Parathyroid adenoma (tissue), 2 donors: Measurements from ENCODE around the gene TMEM38A.

Experiments
- H2AFZ ChIP-seq: fragments of 300-600 bp; sonication (generic); one replicate; pipeline ENCODE4 v1.7.0; 2017; ENCODE audit warnings: antibody characterized with exemption, mild to moderate bottlenecking
- H3K27ac ChIP-seq: fragments of 300-600 bp; sonication (generic); one replicate; pipeline ENCODE4 v1.7.0; 2017
- H3K27me3 ChIP-seq: fragments of 300-600 bp; sonication (generic); one replicate; pipeline ENCODE4 v1.7.0; 2017; ENCODE audit warnings: low read length; ENCODE audit not compliant: control insufficient read depth, insufficient read depth
- H3K36me3 ChIP-seq: fragments of 300-600 bp; sonication (generic); one replicate; pipeline ENCODE4 v1.7.0; 2017; ENCODE audit warnings: low read length; ENCODE audit not compliant: control insufficient read depth, insufficient read depth
- H3K4me1 ChIP-seq: fragments of 300-600 bp; sonication (generic); one replicate; pipeline ENCODE4 v1.7.0; 2017; ENCODE audit warnings: control low read depth
- H3K4me2 ChIP-seq: fragments of 300-600 bp; sonication (generic); one replicate; pipeline ENCODE4 v1.7.0; 2017; ENCODE audit warnings: low read length
- H3K4me3 ChIP-seq: fragments of 300-600 bp; sonication (generic); one replicate; pipeline ENCODE4 v1.7.0; 2017; ENCODE audit warnings: low read depth, low read length
- H3K79me2 ChIP-seq: fragments of 300-600 bp; sonication (generic); one replicate; pipeline ENCODE4 v1.7.0; 2017; ENCODE audit warnings: control low read depth
- H3K9ac ChIP-seq: fragments of 300-600 bp; sonication (generic); one replicate; pipeline ENCODE4 v1.7.0; 2017; ENCODE audit warnings: mild to moderate bottlenecking
- H3K9me3 ChIP-seq: fragments of 300-600 bp; sonication (generic); one replicate; pipeline ENCODE4 v1.7.0; 2017; ENCODE audit warnings: low read length; ENCODE audit not compliant: control insufficient read depth
- TF ChIP-seq, protein P1 (sequence below): fragments of 300-600 bp; sonication (generic); IDR thresholded peaks from one replicate; pipeline ENCODE4 v1.7.0; 2017; ENCODE audit warnings: antibody characterized with exemption, mild to moderate bottlenecking
- donor health status: primary hyperparathyroidism.

Gene TMEM38A

DNA sequence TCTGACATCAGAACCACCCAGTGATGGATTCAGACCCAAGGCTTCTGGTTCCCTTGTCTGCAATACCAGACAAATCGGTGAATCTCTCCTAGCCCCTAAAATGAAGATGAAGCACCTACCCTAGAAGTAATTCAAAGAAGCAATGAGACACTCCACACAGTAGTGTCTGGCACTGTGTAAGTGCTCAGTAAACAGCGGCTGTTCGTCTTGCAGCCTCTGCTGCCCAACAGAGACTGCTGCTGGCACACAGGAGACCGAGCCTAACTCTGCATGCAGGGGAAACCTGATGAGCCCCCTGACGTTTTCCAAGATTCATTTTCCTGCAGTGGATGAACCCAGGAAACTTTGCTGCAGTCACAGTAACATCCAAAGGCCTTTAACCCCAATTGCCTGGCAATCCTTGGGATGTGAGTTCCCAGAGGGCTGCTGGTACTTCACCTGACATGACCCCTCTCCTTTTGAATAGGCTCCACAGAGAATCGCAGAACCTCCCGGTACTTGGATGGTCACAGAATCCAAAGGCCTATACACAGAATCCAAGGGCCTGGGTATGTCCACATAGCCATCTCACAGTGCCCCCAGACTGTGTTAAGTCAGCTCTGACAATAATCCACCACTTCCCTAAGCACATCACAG is 39.7 kb upstream of the TMEM38A start:
- no peak overlapping the region for H3K4me3 ChIP-seq
- H3K4me2 ChIP-seq = no peak overlapping the region
- no peak overlapping the region for H3K27ac ChIP-seq
- H3K9me3 ChIP-seq = no peaks in the 10 kb centered on the region
- TF ChIP-seq, protein P1, sequence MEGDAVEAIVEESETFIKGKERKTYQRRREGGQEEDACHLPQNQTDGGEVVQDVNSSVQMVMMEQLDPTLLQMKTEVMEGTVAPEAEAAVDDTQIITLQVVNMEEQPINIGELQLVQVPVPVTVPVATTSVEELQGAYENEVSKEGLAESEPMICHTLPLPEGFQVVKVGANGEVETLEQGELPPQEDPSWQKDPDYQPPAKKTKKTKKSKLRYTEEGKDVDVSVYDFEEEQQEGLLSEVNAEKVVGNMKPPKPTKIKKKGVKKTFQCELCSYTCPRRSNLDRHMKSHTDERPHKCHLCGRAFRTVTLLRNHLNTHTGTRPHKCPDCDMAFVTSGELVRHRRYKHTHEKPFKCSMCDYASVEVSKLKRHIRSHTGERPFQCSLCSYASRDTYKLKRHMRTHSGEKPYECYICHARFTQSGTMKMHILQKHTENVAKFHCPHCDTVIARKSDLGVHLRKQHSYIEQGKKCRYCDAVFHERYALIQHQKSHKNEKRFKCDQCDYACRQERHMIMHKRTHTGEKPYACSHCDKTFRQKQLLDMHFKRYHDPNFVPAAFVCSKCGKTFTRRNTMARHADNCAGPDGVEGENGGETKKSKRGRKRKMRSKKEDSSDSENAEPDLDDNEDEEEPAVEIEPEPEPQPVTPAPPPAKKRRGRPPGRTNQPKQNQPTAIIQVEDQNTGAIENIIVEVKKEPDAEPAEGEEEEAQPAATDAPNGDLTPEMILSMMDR = no peak
- H3K27me3 ChIP-seq = no peaks in the 10 kb centered on the region
- no peak overlapping the region for H2AFZ ChIP-seq
- H3K4me1 ChIP-seq = peaks cover 16% of the 10 kb centered on the region
- H3K79me2 ChIP-seq = peaks cover 96% of the 10 kb centered on the region
- H3K36me3 ChIP-seq = no peaks in the 10 kb centered on the region
- no peak overlapping the region for H3K9ac ChIP-seq

DNA sequence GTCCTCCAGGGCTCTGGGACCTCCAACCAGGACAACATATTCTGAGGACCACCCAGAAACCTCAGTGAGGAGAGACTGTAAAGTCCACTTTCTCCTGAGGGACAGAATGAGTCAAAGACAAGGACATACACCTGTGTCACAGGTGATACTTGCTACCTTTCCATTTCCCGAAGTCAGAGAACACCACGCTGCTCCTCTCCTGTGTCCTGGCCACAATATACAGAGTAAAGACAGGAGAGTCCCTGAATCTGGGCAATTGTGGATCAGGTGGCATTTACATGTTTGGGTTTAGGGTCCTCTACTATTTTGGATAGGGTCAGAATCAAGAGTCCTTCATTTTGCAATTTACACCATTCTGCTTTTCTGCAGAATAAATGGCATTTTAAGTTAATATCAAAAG is 37.9 kb upstream of the TMEM38A start:
- TF ChIP-seq, protein P1 = no peak
- Histone ChIP-seq H3K9me3 (no peaks in the 10 kb centered on the region), H3K4me1 (peaks cover 16% of the 10 kb centered on the region), H3K4me3 (no peak overlapping the region), H3K27ac (no peak overlapping the region), H2AFZ (no peak overlapping the region), H3K79me2 (peaks cover 91% of the 10 kb centered on the region), H3K9ac (no peak overlapping the region), H3K4me2 (no peak overlapping the region), H3K36me3 (no peaks in the 10 kb centered on the region), H3K27me3 (no peaks in the 10 kb centered on the region)

DNA sequence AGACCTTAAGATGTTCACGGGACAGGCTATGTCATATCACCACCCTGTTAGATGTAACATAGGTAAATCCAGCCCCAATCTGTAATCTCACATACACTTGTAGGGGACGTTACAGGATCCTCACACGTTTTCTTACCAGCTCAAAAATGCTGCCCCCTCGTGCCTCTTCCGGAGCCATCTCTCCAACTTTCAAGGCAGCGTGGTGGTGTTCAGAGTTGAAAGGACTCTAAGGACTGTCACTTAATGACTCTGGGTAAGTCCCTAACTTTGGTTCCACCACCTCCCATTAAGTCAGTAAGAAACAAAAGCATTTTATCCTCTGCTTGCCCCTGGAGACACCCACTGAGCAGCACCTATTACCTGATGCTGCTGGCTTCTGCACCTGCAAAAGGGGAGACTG is 37.4 kb upstream of the TMEM38A start:
- peaks cover 86% of the 10 kb centered on the region for H3K79me2 ChIP-seq
- H3K4me3 ChIP-seq = no peak overlapping the region
- TF ChIP-seq, protein P1 = no peak
- peaks cover 16% of the 10 kb centered on the region for H3K4me1 ChIP-seq
- no peaks in the 10 kb centered on the region for H3K27me3 ChIP-seq
- H3K36me3 ChIP-seq = no peaks in the 10 kb centered on the region
- no peaks in the 10 kb centered on the region for H3K9me3 ChIP-seq
- H3K27ac ChIP-seq = no peak overlapping the region
- H3K4me2 ChIP-seq = no peak overlapping the region
- H2AFZ ChIP-seq = no peak overlapping the region
- H3K9ac ChIP-seq = no peak overlapping the region

DNA sequence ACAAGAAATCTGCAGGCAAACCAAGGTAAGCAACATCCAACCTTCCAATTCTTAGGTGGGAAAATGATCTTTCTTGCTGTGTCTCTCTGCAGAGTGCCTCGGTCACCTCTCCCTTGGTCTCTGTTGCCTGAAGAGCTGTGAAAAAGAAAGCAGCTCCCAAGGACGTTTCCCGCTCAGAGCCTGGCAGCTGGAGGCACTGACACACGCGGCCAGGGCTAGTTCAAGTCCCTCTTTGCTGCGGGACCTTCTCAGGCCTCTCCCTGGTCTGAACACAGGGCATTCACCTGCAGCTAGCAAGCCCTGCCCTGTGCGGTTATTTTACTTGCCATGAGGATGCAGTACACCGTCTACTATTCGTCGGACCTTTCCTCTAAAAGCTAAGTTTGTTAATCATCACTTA is 36.7 kb upstream of the TMEM38A start:
- no peak overlapping the region for H3K4me3 ChIP-seq
- H3K27me3 ChIP-seq = no peaks in the 10 kb centered on the region
- H3K9ac ChIP-seq = no peak overlapping the region
- H3K4me1 ChIP-seq = peaks cover 16% of the 10 kb centered on the region
- H3K27ac ChIP-seq = no peak overlapping the region
- TF ChIP-seq, protein P1 = no peak
- H2AFZ ChIP-seq = no peak overlapping the region
- H3K79me2 ChIP-seq = peaks cover 79% of the 10 kb centered on the region
- no peaks in the 10 kb centered on the region for H3K36me3 ChIP-seq
- H3K9me3 ChIP-seq = no peaks in the 10 kb centered on the region
- no peak overlapping the region for H3K4me2 ChIP-seq
